CMK (cell line): ENCODE measurements around the gene HYDIN.
"Not testable (repeated sequence)": the region's sequence is repeated elsewhere in the genome, so short reads cannot be mapped to it uniquely, and the experiment has no call there.

Experiments
- DNase-seq: peaks from one replicate; pipeline ENCODE4 v3.0.0-alpha.2; 2010; ENCODE audit warnings: low read depth

The HYDIN gene

GRCh38 chr16:70823498-70824118 is 406.9 kb downstream of the HYDIN start:
- not testable (repeated sequence) for DNase-seq

DNA sequence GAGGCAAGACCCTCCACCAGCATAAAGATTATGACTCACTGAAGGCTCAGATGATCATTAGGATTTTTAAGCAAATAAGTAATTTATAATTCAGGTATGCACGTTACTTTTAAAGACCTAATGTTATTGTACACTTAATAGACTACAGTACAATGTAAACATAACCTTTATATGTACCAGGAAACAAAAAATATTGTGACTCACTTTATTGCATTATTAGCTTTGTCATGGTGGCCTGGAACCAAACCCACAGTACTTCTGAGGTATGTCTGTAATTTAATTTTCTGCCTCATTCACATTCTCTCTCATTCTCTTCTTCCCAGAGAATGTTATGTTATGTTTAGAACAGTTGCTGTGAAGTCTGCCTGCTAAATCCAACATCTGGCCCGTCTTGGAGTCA is 407.8 kb downstream of the HYDIN start:
- not testable (repeated sequence) for DNase-seq

DNA sequence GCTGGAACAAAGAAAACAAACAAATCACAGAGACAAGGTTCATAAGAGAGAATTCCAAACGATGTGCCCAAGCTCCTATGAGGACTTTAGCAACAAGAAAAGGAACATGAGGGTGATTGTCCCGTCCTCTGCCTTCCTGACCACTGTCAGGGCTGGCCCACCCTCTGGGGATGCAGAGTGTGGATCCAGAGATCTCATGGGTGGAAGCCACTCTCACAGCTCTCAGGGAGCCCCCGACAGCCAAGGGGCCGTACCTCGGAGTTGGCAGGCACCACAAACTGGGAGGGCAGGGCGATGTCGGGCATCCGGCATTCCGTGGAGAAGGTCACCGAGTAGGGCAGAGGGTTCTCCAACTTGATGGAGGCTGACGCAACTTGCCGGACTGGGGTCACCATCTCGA is 412.4 kb downstream of the HYDIN start:
- not testable (repeated sequence) for DNase-seq

DNA sequence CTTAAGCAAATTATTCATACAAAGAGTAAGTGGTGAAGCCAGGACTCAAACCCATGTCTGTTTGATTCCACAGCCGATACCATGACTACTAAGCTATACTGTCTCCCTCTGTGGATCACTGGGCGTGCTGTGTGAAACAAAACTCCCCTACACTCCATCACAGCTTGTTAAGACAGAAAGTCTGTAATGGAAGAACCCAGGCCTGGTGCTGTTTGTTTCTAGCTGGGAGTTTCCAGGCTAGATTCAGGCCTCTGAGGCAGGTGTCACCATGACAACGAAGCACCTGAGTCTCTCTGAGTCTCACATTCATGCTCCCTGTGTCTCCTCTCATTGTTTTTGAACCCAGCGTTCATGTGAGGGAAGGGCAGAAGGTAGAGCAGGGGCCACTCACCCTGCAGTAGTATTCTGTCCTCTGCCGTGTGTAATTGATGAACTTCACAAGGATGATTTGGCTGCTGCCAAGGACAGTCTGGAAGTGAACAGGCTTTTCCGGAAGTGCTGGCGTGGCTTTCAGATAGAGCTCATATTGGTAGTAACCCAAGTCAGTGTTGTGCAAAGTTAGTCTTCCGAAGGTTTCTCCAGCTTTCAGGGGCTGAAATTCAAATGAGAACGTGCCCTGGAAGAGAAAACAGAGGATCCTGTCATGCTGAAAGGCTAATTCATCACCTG is 421.0 kb downstream of the HYDIN start:
- no peak for DNase-seq

- no peak for DNase-seq
These were observed 422.2 kb downstream of the HYDIN start for GRCh38 chr16:70808371-70808770.

- DNase-seq: no peak
These were observed 424.7 kb downstream of the HYDIN start for GRCh38 chr16:70805787-70806186.

GRCh38 chr16:70805380-70805779 is 425.1 kb downstream of the HYDIN start:
- no peak for DNase-seq

GRCh38 chr16:70804734-70805169 is 425.8 kb downstream of the HYDIN start:
- DNase-seq: no peak

DNA sequence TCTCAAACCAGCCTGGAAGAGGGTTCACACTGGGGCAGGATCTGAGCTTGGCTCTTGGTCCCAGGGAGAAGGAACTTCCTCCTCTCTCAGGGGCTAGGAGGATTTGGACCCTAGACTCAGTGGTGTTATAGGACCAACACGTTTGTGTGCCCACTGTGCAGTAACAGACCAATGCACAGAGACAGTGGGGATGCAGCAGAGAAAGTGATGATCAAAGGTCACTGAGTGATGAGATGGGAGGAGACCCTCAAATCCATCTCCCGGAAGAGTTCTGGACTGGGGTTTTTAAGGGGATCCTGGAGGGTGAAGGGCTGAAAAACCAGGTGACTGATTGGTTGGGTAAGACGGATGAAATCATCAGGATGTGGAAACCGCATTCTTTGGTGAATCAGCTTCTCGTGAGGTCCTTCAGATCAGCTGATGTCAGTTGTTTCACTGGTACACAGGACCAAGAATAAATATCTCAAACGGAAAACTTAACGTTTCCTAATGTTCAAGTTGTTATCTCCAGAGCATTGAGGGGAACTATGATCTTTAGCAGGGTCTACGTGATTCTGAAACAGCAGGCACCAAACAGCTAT is 426.3 kb downstream of the HYDIN start:
- no peak for DNase-seq

- no peak for DNase-seq
These were observed 427.2 kb downstream of the HYDIN start for GRCh38 chr16:70803319-70803718.

DNA sequence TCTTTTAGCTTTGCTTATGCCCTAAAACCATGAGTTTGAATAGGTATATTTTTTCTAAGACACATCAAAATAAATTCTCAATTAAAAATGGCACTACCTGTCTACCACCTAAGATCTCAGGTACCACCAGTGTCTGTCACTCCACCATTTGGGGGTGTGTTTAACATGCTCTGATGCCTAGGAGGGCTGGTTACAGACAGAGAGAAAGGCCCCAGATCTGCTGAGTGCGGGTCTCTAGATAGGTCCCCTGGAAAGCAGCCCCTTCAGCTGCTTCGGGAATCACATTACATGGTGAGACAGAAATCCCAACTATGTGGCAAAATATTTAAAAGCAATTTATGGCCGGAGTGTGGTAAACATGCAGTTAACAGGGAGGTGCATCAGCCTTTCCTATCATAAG is 428.9 kb downstream of the HYDIN start:
- no peak for DNase-seq

GRCh38 chr16:70800781-70801480 is 429.6 kb downstream of the HYDIN start, which contains the start of gene VAC14:
TSS of gene VAC14 (minus strand) at chr16:70801158. CDS start at chr16:70800900, 258 bp downstream.
- peak; percentile 84 for DNase-seq

GRCh38 chr16:70800311-70800710 is 430.2 kb downstream of the HYDIN start:
- no peak for DNase-seq

GRCh38 chr16:70796301-70796700 is 434.2 kb downstream of the HYDIN start:
- DNase-seq: no peak

GRCh38 chr16:70795296-70795912 is 435.1 kb downstream of the HYDIN start:
- DNase-seq: no peak

GRCh38 chr16:70793851-70794502 is 436.5 kb downstream of the HYDIN start:
- no peak for DNase-seq

DNA sequence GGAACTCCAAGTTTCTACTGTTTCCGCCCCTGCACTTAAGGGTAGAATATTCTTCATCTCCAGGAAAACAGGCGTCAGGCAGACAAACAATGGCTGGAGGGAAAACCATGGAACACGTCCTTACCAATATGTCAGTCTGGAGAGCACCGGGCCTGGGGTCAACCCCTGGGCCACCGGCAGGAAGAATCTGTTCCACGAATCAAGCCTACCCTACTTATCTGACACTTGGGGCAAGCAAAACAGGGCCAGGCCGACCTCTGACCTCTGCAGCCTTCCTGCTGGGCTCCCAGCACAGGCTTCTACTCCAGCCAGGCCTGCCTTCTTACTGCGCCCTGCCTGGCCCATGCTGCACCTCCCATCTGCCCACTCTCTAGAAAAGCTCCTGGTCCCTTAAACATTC is 439.7 kb downstream of the HYDIN start:
- no peak for DNase-seq

DNA sequence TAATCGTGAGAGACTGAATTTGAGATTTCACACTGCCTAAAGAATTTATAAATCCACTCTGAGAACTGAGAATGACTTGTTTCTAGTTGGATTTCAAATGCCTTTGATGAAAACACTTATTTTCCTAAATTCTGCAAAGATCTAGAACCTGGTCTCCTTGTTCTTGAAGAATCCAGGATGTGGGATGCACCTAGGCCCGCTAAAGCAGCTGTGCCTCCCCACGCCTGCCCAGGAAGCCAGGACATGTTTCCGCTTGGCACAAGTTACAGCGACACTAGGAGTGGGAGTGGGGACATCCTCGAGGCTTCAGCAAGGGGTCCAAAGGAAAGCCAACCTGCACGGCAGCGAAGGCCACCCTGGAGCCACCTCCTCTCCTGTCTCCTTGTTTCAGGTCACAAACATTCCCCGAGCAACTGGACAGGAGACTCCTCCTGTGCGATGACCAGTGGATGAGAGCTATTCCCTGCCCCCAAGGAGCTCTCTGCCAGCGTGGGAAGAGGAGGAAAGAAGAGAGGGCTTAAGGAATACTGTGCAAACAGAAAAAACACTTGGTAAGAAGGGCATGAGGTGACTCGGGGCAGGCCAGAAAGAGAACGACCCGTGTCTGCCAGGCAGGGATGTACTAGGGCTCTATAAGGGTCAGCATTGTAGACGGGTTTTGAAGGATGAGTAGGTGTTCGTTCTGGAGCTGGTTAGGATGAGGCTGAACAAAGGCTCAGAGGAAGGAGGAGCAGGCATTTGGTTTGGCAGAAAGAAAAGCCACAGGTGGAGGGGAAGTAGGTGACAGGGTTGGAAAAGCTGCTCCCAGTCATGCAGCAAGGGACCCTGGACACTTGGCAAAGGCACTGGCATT is 440.7 kb downstream of the HYDIN start:
- DNase-seq: no peak

DNA sequence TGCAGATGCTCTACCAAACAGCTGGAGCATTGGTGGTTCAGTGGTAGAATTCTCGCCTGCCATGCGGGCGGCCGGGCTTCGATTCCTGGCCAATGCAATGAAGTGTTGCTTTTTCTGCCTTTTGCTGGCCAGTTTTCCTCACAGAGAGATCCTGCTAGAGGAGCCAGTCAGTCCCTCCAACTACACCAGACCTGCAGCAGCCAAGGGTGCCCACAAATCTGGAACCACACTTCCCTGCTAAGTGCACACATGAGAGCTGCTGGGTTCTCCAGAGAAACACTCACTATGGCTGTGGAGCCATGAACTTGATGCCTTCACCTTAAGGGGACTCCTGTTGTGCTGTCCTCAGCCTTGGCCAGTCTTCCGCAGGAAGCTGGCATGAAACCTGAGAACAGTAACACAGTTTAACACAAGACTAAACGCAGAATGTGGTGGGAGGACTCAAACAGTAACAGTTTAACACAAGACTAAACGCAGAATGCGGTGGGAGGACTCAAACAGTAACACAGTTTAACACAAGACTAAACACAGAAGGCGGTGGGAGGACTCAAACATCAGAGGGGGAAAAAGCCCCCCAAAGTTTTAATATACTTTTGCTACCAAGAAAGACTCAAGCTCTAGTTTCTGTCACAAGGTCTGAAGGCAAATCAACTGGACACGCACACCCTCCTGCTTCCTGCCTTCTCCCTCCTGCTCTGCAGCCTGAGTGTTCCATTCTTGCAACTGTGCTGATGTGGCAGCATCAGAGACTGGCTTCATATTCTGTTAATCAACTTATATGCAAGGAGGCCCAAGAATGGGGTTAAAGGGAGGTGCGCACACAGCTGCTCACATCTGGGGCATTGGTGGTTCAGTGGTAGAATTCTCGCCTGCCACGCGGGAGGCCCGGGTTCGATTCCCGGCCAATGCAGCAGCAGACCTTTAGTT is 441.6 kb downstream of the HYDIN start:
- DNase-seq: no peak
